ENCODE data around the gene PDGFD. TPM values are rescaled to one million over a fixed set of nuclear protein-coding genes. Genes with fewer than 3 reads are reported as not detected.

The PDGFD gene
- total RNA-seq, 1 experiment from 2014 or later: 1.7 TPM

- TF ChIP-seq CTCF (conservative IDR thresholded peaks at IDR 0.05): no peak
- H3K36me3 Mint-ChIP-seq (ENCODE audit: insufficient read depth in 1 of 3, low read depth in 3 of 3): peaks cover 0 to 2% (median 0%) of the 10 kb centered on the region in 3 experiments; a peak in 1 of 7 replicates
- Histone ChIP-seq H3K18ac (ENCODE audit: insufficient read length, low read depth, low read length) (no peak overlapping the region), H3K4me1 (ENCODE audit: insufficient read depth, low read length) (no peaks in the 10 kb centered on the region; the same call in 1 of the 2 replicates), H3T11ph (ENCODE audit: low read length) (no peak overlapping the region), H3K4me2 (ENCODE audit: insufficient read depth, insufficient read length, low read length) (no peak overlapping the region), H3K27me3 (ENCODE audit: insufficient read depth, low read length) (no peaks in the 10 kb centered on the region), H2AK5ac (ENCODE audit: insufficient read length, low read length) (no peak overlapping the region), H3K56ac (ENCODE audit: insufficient read length, low read depth, low read length) (no peak overlapping the region), H2AFZ (ENCODE audit: low read length) (no peak overlapping the region), H2BK120ac (ENCODE audit: low read depth, low read length, poor library complexity, severe bottlenecking) (no peak overlapping the region), H3K9ac (ENCODE audit: extremely low read depth, insufficient read length, low read length) (no peak overlapping the region), H4K20me1 (ENCODE audit: control insufficient read depth, insufficient read depth, insufficient read length) (no peaks in the 10 kb centered on the region), H3K14ac (ENCODE audit: insufficient read depth, low read length) (no peak overlapping the region), H4K8ac (replicated peaks; ENCODE audit: insufficient read length, low read depth, low read length) (no peak overlapping the region), H3K27ac (ENCODE audit: insufficient read length, low read depth, low read length) (no peak overlapping the region), H3K23ac (ENCODE audit: insufficient read length, low read depth, low read length) (no peak overlapping the region), H4K91ac (ENCODE audit: insufficient read length, low read depth, low read length) (no peak overlapping the region), H2BK20ac (ENCODE audit: low read depth, low read length, poor library complexity, severe bottlenecking) (no peak overlapping the region), H4K5ac (ENCODE audit: insufficient read length, low read depth, low read length) (no peak overlapping the region), H3K79me2 (ENCODE audit: insufficient read depth, low read length) (no peaks in the 10 kb centered on the region), H3K79me1 (ENCODE audit: insufficient read depth, low read depth, low read length, poor library complexity, severe bottlenecking) (no peaks in the 10 kb centered on the region), H2BK5ac (ENCODE audit: insufficient read length, low read length) (no peak overlapping the region), H2BK12ac (ENCODE audit: insufficient read length, low read depth, low read length) (no peak overlapping the region), H3K9me3 (ENCODE audit: control insufficient read depth, low read depth, low read length) (no peaks in the 10 kb centered on the region), H3K4ac (ENCODE audit: low read depth, low read length) (no peak overlapping the region), H2BK15ac (ENCODE audit: low read depth, low read length) (no peak overlapping the region), H3K23me2 (ENCODE audit: insufficient read length, low read depth, low read length, poor library complexity, severe bottlenecking) (no peaks in the 10 kb centered on the region)
- no peak for DNase-seq
- H3K4me3 Mint-ChIP-seq: no peak overlapping the region
- H3K27me3 Mint-ChIP-seq (ENCODE audit: low read depth): no peaks in the 10 kb centered on the region
- peaks cover 12% of the 10 kb centered on the region in 2 experiments for H3K4me1 Mint-ChIP-seq
- no CpG with 5 or more reads among the region's 5 CpGs for WGBS (ENCODE audit: extremely low coverage, insufficient read length, low lambda C conversion rate)
- H3K27ac Mint-ChIP-seq: peak overlapping the region in 1 of 3 experiments; percentile 50; a peak in 1 of 7 replicates
- no peaks in the 10 kb centered on the region for H3K9me3 Mint-ChIP-seq
Measured at GRCh38 chr11:104064034-104064630, 99.8 kb downstream of the PDGFD start.
